IMR-90 (cell line): ENCODE results near the gene TTLL4. TPM values are rescaled to one million over a fixed set of nuclear protein-coding genes. Genes with fewer than 3 reads are reported as not detected.

Source experiments
- ATAC-seq: fragments of 200-7000 bp; cut with Tn5 transposase; 2 replicates; pipeline ENCODE4 v1.9.1; 2020; ENCODE audit warnings: low read depth, mild to moderate bottlenecking, moderate library complexity
- BruUV-seq: library from RNA; stranded (reverse); fragments of 400-500 nt; replicated peaks from 2 replicates; lab custom pipeline; 2021; lab: Mats Ljungman, UMichigan
- CTCF ChIA-PET: fragments of 300-600 bp; formaldehyde crosslinking; extraction: SDS; loops from one replicate; lab custom pipeline; 2021; ENCODE audit warnings: antibody characterized with exemption; lab: Yijun Ruan, JAX
- POLR2A ChIA-PET: fragments of 300-600 bp; sonication (Branson Sonifier 250); formaldehyde crosslinking; loops from one replicate; lab custom pipeline; 2022; ENCODE audit warnings: antibody characterized with exemption; ENCODE audit not compliant: unreplicated experiment; lab: Charles Lee
- DNase-seq: peaks from one replicate; pipeline ENCODE4 v3.0.0; 2013
- H2AFZ ChIP-seq: replicated peaks from 2 replicates; pipeline ENCODE3; 2013; ENCODE audit warnings: low read length, mild to moderate bottlenecking; ENCODE audit not compliant: poor library complexity
- H2AK5ac ChIP-seq: 2 replicates; pipeline ENCODE4 v1.6.1; 2013; ENCODE audit warnings: low read depth, low read length, inconsistent platforms
- H2AK9ac ChIP-seq: replicated peaks from 2 replicates; pipeline ENCODE3; 2013; ENCODE audit warnings: mild to moderate bottlenecking, low read depth, low read length, moderate library complexity; ENCODE audit not compliant: poor library complexity
- H2BK120ac ChIP-seq: 2 replicates; pipeline ENCODE4 v1.6.1; 2013; ENCODE audit warnings: low read depth, low read length, inconsistent platforms
- H2BK15ac ChIP-seq: 3 replicates; pipeline ENCODE4 v1.6.1; 2013; ENCODE audit warnings: low read depth, low read length, inconsistent platforms
- H2BK20ac ChIP-seq: 2 replicates; pipeline ENCODE4 v1.6.1; 2013; ENCODE audit warnings: low read depth, mild to moderate bottlenecking, inconsistent platforms, low read length, moderate library complexity
- H2BK5ac ChIP-seq: 2 replicates; pipeline ENCODE4 v1.6.1; 2013; ENCODE audit warnings: mild to moderate bottlenecking, low read depth, low read length, inconsistent platforms; ENCODE audit not compliant: poor library complexity, severe bottlenecking
- H3K14ac ChIP-seq: replicated peaks from 2 replicates; pipeline ENCODE4 v1.6.1; 2013; ENCODE audit warnings: low read depth, low read length, inconsistent platforms
- H3K18ac ChIP-seq: 2 replicates; pipeline ENCODE4 v1.6.1; 2013; ENCODE audit warnings: low read depth, low read length, control low read depth
- H3K23ac ChIP-seq: 2 replicates; pipeline ENCODE4 v1.6.1; 2013; ENCODE audit warnings: low read depth, low read length, inconsistent platforms
- H3K27ac ChIP-seq: 2 replicates; pipeline ENCODE4 v1.5.1; 2013; ENCODE audit warnings: mild to moderate bottlenecking, control low read depth, low read length; ENCODE audit not compliant: insufficient read depth
- H3K27me3 ChIP-seq: 2 replicates; pipeline ENCODE4 v1.6.1; 2013; ENCODE audit warnings: low read length; ENCODE audit not compliant: control insufficient read depth, insufficient read depth
- H3K36me3 ChIP-seq: 2 replicates; pipeline ENCODE4 v1.6.1; 2013; ENCODE audit warnings: low read length, mixed read lengths; ENCODE audit not compliant: control insufficient read depth, insufficient read depth
- H3K4ac ChIP-seq: 2 replicates; pipeline ENCODE4 v1.6.1; 2013; ENCODE audit warnings: low read depth, low read length, inconsistent platforms
- H3K4me1 ChIP-seq: 2 replicates; pipeline ENCODE4 v1.6.1; 2013; ENCODE audit warnings: low read length, mixed read lengths; ENCODE audit not compliant: control insufficient read depth, insufficient read depth
- H3K4me2 ChIP-seq: 2 replicates; pipeline ENCODE4 v1.6.1; 2013; ENCODE audit warnings: low read depth, mild to moderate bottlenecking, control low read depth, low read length, moderate library complexity
- H3K4me3 ChIP-seq: 2 replicates; pipeline ENCODE4 v1.5.1; 2013; ENCODE audit warnings: low read depth, mild to moderate bottlenecking, control low read depth, low read length, moderate library complexity; ENCODE audit not compliant: insufficient read depth
- H3K56ac ChIP-seq: 2 replicates; pipeline ENCODE4 v1.6.1; 2013; ENCODE audit warnings: low read length, inconsistent platforms; ENCODE audit not compliant: insufficient read depth; ENCODE audit errors: extremely low read depth
- H3K79me1 ChIP-seq, 2 experiments: 2 replicates each; pipeline ENCODE4 v1.6.1; 2013; ENCODE audit warnings: low read length in 2 of 2, inconsistent platforms in 1 of 2, low read depth in 1 of 2
- H3K9ac ChIP-seq: 2 replicates; pipeline ENCODE4 v1.6.1; 2013; ENCODE audit warnings: low read depth, low read length, control low read depth
- H3K9me1 ChIP-seq: 2 replicates; pipeline ENCODE4 v1.6.1; 2013; ENCODE audit warnings: low read length, inconsistent platforms; ENCODE audit not compliant: insufficient read depth
- H3K9me3 ChIP-seq: 2 replicates; pipeline ENCODE4 v1.6.1; 2013; ENCODE audit warnings: low read length; ENCODE audit not compliant: control insufficient read depth, insufficient read depth
- H4K20me1 ChIP-seq: 2 replicates; pipeline ENCODE4 v1.6.1; 2013; ENCODE audit warnings: low read length, inconsistent platforms; ENCODE audit not compliant: insufficient read depth
- H4K5ac ChIP-seq: 2 replicates; pipeline ENCODE4 v1.6.1; 2013; ENCODE audit warnings: mild to moderate bottlenecking, low read depth, low read length, control low read depth
- H4K8ac ChIP-seq, 2 experiments: 2 replicates each; pipeline ENCODE4 v1.6.1; 2013; ENCODE audit warnings: low read depth in 2 of 2, low read length in 2 of 2, control low read depth in 1 of 2, inconsistent platforms in 1 of 2
- H4K91ac ChIP-seq: 2 replicates; pipeline ENCODE4 v1.6.1; 2013; ENCODE audit warnings: low read depth, low read length, inconsistent platforms; ENCODE audit not compliant: insufficient read depth
- CEBPB ChIP-seq: IDR thresholded peaks from 2 replicates; pipeline ENCODE4 v1.6.1; 2012; ENCODE audit warnings: low read depth, low read length, improper control_type of control experiment
- ELK1 ChIP-seq: fragments of 150-350 bp; IDR thresholded peaks from 2 replicates; pipeline ENCODE4 v1.6.1; 2016; ENCODE audit warnings: low read depth, mild to moderate bottlenecking, low read length, moderate library complexity, borderline replicate concordance
- MAFK ChIP-seq: IDR thresholded peaks from 2 replicates; pipeline ENCODE4 v1.6.1; 2012; ENCODE audit warnings: low read depth, low read length, improper control_type of control experiment
- NFE2L2 ChIP-seq: fragments of 150-350 bp; IDR thresholded peaks from 2 replicates; pipeline ENCODE4 v1.6.1; 2016; ENCODE audit warnings: low read depth, mild to moderate bottlenecking, low read length
- RAD21 ChIP-seq: IDR thresholded peaks from 2 replicates; pipeline ENCODE4 v1.6.1; 2012; ENCODE audit warnings: low read length, improper control_type of control experiment
- whole genome bisulfite sequencing, 2 experiments: methylation state at CpG; one replicate each; pipeline versions ENCODE4 v1.1.5 to v1.1.7; 2013; ENCODE audit warnings: missing lambda C conversion rate in 2 of 2; ENCODE audit not compliant: insufficient read length in 1 of 2; ENCODE audit errors: extremely low coverage in 2 of 2; 5-methylcytosine and 5-hydroxymethylcytosine counted together
- dilution Hi-C: fragments of 300-500 bp; cut with HindIII; formaldehyde crosslinking; loops from one replicate; pipeline ENCODE4 v1.14.3; 2018; ENCODE audit warnings: low sequenced_read_pairs; ENCODE audit not compliant: unreplicated experiment
- in situ Hi-C: fragments of 300-500 bp; cut with MboI; formaldehyde crosslinking; loops from 3 replicates; pipeline ENCODE4 v1.14.3; 2019; ENCODE audit warnings: low sequenced_read_pairs, inconsistent platforms, mixed read lengths
- intact Hi-C: fragments of 100-400 bp; cut with micrococcal nuclease; formaldehyde crosslinking; loops from 2 replicates; pipeline ENCODE4 v1.10.0; 2022
- polyA plus RNA-seq, 3 experiments: library from polyadenylated mRNA; depleted of rRNA; stranded (reverse); fragments of >200 nt; gene quantifications; 2 replicates each; pipeline ENCODE4 v1.2.3, GENCODE V29; 2012; ENCODE audit warnings: low replicate concordance in 1 of 3
- total RNA-seq: library from RNA; depleted of rRNA; stranded (reverse); fragments of >200 nt; gene quantifications from 2 replicates; pipeline ENCODE4 v1.2.3, GENCODE V29; 2012

The TTLL4 gene
- total and polyA plus RNA-seq, 2 of the 4 experiments (the other 2 are of a cell fraction), result 9.0 to 22.9 TPM

GRCh38 chr2:218745160-218745558, 34.5 kb downstream of the TTLL4 start:
- Histone ChIP-seq H3K4me2 (no peak overlapping the region), H4K20me1 (no peaks in the 10 kb centered on the region), H2AK5ac (no peak overlapping the region), H3K9ac (no peak overlapping the region), H3K27ac (no peak overlapping the region), H3K9me3 (no peaks in the 10 kb centered on the region), H2BK15ac (no peak overlapping the region), H3K4ac (no peak overlapping the region), H2AK9ac (peak overlapping the region; percentile 26), H2AFZ (no peak overlapping the region), H3K79me1 (peaks cover 2 to 3% of the 10 kb centered on the region in 2 experiments; a peak in 3 of 4 replicates), H2BK120ac (no peak overlapping the region), H3K9me1 (peaks cover 10% of the 10 kb centered on the region; the same call in 1 of the 2 replicates), H3K4me1 (0 out of 2 replicates have a peak, but pooled peaks cover 2% of the 10 kb centered on the region), H4K5ac (no peak overlapping the region), H4K8ac (no peak overlapping the region), H3K4me3 (no peak overlapping the region), H3K23ac (0 out of 2 replicates have a peak overlapping the region, but pooled peaks have one; percentile 33), H3K56ac (no peak overlapping the region), H3K36me3 (peaks cover 49% of the 10 kb centered on the region), H4K91ac (no peak overlapping the region), H3K27me3 (no peaks in the 10 kb centered on the region), H3K18ac (no peak overlapping the region), H2BK20ac (no peak overlapping the region), H2BK5ac (no peak overlapping the region), H3K14ac (no peak overlapping the region; the same call in 1 of the 2 replicates)
- in situ Hi-C loops, result no loop called here
- POLR2A ChIA-PET, result no interaction called here
- ATAC-seq, result no peak
- BruUV-seq, result no TSS peak
- intact Hi-C loops, result no loop called here
- dilution Hi-C loops, result no loop called here
- WGBS, 2 experiments, result 40% methylated on average over 1 of the region's 5 CpGs; no CpG with 5 or more reads in 1 of the 2 experiments
- no peak for TF ChIP-seq MAFK
- TF ChIP-seq ELK1, result no peak
- no peak for TF ChIP-seq RAD21
- peak; percentile 19; the same call in 1 of the 2 replicates for TF ChIP-seq NFE2L2
- TF ChIP-seq CEBPB, result no peak
- no peak for DNase-seq
- CTCF ChIA-PET, result no interaction called here
